Gastroesophageal sphincter (tissue), 3 donors: ENCODE results near the gene DEDD2.

ENCODE experiments used
- POLR2A ChIP-seq, 2 donors: fragments of 450-650 bp; IDR thresholded peaks; one replicate each; pipeline ENCODE4 v1.6.1; 2017; ENCODE audit warnings: antibody characterized with exemption in 2 of 2, mild to moderate bottlenecking in 2 of 2, moderate library complexity in 1 of 2
- POLR2AphosphoS5 ChIP-seq: sonication (generic); formaldehyde crosslinking; IDR thresholded peaks from one replicate; pipeline ENCODE4 v1.6.1; 2017; ENCODE audit warnings: antibody characterized with exemption
- TF ChIP-seq, protein P1 (sequence below), 4 experiments: fragments of 200-600 bp in 2 of 4; fragments of 450-650 bp in 2 of 4; sonication (generic) in 1 of 4; IDR thresholded peaks; one replicate each; pipeline ENCODE4 v1.5.1; 2017 to 2019; ENCODE audit warnings: antibody characterized with exemption in 4 of 4, mild to moderate bottlenecking in 2 of 4, moderate library complexity in 2 of 4

DNA sequence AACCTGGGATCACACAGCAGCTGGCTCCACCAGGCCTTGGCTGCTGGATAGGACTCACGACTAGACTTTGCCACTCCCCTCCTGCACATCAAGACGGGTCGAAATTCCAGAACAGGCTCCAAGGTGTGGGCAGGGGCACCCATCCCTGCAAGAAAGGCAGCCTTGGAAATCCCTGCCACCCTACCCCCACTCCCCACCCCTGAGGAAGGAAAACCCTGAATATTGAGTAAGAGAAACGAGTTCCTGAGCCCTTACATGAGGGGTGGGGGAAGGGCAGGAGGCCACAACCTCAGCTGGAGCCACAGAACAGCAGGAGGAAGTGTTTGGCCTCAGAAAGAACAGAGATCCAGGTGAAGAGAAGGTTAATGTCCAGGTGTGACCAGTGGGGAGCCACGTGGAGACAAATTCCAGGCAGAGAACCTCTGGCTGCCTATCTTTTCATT, 20.1 kb downstream of the DEDD2 start:
- TF ChIP-seq, protein P1, sequence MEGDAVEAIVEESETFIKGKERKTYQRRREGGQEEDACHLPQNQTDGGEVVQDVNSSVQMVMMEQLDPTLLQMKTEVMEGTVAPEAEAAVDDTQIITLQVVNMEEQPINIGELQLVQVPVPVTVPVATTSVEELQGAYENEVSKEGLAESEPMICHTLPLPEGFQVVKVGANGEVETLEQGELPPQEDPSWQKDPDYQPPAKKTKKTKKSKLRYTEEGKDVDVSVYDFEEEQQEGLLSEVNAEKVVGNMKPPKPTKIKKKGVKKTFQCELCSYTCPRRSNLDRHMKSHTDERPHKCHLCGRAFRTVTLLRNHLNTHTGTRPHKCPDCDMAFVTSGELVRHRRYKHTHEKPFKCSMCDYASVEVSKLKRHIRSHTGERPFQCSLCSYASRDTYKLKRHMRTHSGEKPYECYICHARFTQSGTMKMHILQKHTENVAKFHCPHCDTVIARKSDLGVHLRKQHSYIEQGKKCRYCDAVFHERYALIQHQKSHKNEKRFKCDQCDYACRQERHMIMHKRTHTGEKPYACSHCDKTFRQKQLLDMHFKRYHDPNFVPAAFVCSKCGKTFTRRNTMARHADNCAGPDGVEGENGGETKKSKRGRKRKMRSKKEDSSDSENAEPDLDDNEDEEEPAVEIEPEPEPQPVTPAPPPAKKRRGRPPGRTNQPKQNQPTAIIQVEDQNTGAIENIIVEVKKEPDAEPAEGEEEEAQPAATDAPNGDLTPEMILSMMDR (IDR thresholded peaks at IDR 0.05), result no peak
- TF ChIP-seq POLR2A (IDR thresholded peaks at IDR 0.05), result no peak
- TF ChIP-seq POLR2AphosphoS5, result no peak
